ENCODE results near the gene CDH4. TPM values are rescaled to one million over a fixed set of nuclear protein-coding genes. Genes with fewer than 3 reads are reported as not detected.

The CDH4 gene
- total and polyA plus RNA-seq, 2 donors (not counting 3 experiments of a cell fraction or from before 2014, with no cell fraction given): 0.17 to 0.51 TPM

GRCh38 chr20:61373055-61373399 is 121.0 kb downstream of the CDH4 start:
- FAIRE-seq (no peak), DNase-seq (ENCODE audit: low read depth, low spot score) (no peak)
- H3K9me3 ChIP-seq (replicated peaks; ENCODE audit: control insufficient read depth, insufficient read depth, low read length): peaks cover 11% of the 10 kb centered on the region
- BruUV-seq (replicated peaks): no TSS peak
- H3K9ac ChIP-seq (replicated peaks; ENCODE audit: extremely low read depth, insufficient read depth, low read length): no peak overlapping the region
- H3K4me3 ChIP-seq (replicated peaks in 1 of 3; ENCODE audit: insufficient read depth in 1 of 3, low read depth in 1 of 3, low read length in 3 of 3): no peak overlapping the region
- no peak overlapping the region for H3K4me2 ChIP-seq (ENCODE audit: insufficient read depth, low read length)
- intact Hi-C loops (cut with micrococcal nuclease): no loop called here
- H3K4me1 ChIP-seq (ENCODE audit: control insufficient read depth, extremely low read depth, insufficient read depth, low read length): no peaks in the 10 kb centered on the region
- no peak overlapping the region for H3K27ac ChIP-seq (ENCODE audit: insufficient read depth, low read depth, low read length)
- POLR2A ChIA-PET: no interaction called here
- H3K9me1 ChIP-seq (replicated peaks; ENCODE audit: control insufficient read depth, extremely low read depth, insufficient read depth, low read length): no peaks in the 10 kb centered on the region
- CTCF ChIA-PET: no interaction called here
- H3K27me3 ChIP-seq (ENCODE audit: control insufficient read depth in 2 of 2, insufficient read depth in 2 of 2, low read length in 2 of 2): no peaks in the 10 kb centered on the region
- no peak for TF ChIP-seq GATA2 (IDR thresholded peaks at IDR 0.05; ENCODE audit: insufficient read depth, insufficient read length, low read depth, low read length)
- dilution Hi-C loops (cut with MboI; ENCODE audit: extremely low pct_ligation_motif_present, low sequenced_read_pairs): no loop called here
- H2AFZ ChIP-seq (ENCODE audit: low read depth, low read length): no peak overlapping the region
- no peaks in the 10 kb centered on the region for H3K36me3 ChIP-seq (ENCODE audit: control insufficient read depth in 2 of 2, extremely low read depth in 1 of 2, insufficient read depth in 2 of 2, low read length in 2 of 2)
- H3K79me2 ChIP-seq (ENCODE audit: control insufficient read depth, insufficient read depth, low read length): no peaks in the 10 kb centered on the region
- no peaks in the 10 kb centered on the region for H4K20me1 ChIP-seq (replicated peaks; ENCODE audit: control insufficient read depth, extremely low read depth, insufficient read depth, low read length)

GRCh38 chr20:61373956-61374545 is 122.0 kb downstream of the CDH4 start:
- POLR2A ChIA-PET: no interaction called here
- Histone ChIP-seq H3K9me1 (replicated peaks; ENCODE audit: control insufficient read depth, extremely low read depth, insufficient read depth, low read length) (no peaks in the 10 kb centered on the region), H3K9me3 (replicated peaks; ENCODE audit: control insufficient read depth, insufficient read depth, low read length) (peaks cover 11% of the 10 kb centered on the region), H3K27me3 (ENCODE audit: control insufficient read depth in 2 of 2, insufficient read depth in 2 of 2, low read length in 2 of 2) (no peaks in the 10 kb centered on the region), H3K4me3 (replicated peaks in 1 of 3; ENCODE audit: insufficient read depth in 1 of 3, low read depth in 1 of 3, low read length in 3 of 3) (no peak overlapping the region), H3K79me2 (ENCODE audit: control insufficient read depth, insufficient read depth, low read length) (no peaks in the 10 kb centered on the region), H3K9ac (replicated peaks; ENCODE audit: extremely low read depth, insufficient read depth, low read length) (no peak overlapping the region), H3K4me1 (ENCODE audit: control insufficient read depth, extremely low read depth, insufficient read depth, low read length) (no peaks in the 10 kb centered on the region), H3K36me3 (ENCODE audit: control insufficient read depth in 2 of 2, extremely low read depth in 1 of 2, insufficient read depth in 2 of 2, low read length in 2 of 2) (no peaks in the 10 kb centered on the region), H4K20me1 (replicated peaks; ENCODE audit: control insufficient read depth, extremely low read depth, insufficient read depth, low read length) (no peaks in the 10 kb centered on the region), H2AFZ (ENCODE audit: low read depth, low read length) (no peak overlapping the region), H3K4me2 (ENCODE audit: insufficient read depth, low read length) (no peak overlapping the region), H3K27ac (ENCODE audit: insufficient read depth, low read depth, low read length) (no peak overlapping the region)
- dilution Hi-C loops (cut with MboI; ENCODE audit: extremely low pct_ligation_motif_present, low sequenced_read_pairs): no loop called here
- DNase-seq (ENCODE audit: low read depth, low spot score): no peak
- TF ChIP-seq POLR2A (IDR thresholded peaks at IDR 0.05; ENCODE audit: low read depth, low read length) (no peak), CTCF (IDR thresholded peaks at IDR 0.05; ENCODE audit: extremely low read depth in 1 of 2, insufficient read depth in 1 of 2, low read depth in 1 of 2, low read length in 2 of 2) (no peak), MYC (IDR thresholded peaks at IDR 0.05; ENCODE audit: low read depth, low read length) (no peak), FOS (IDR thresholded peaks at IDR 0.05; ENCODE audit: borderline replicate concordance, insufficient read depth, low read length) (no peak), MAX (IDR thresholded peaks at IDR 0.05; ENCODE audit: insufficient read depth, insufficient read length) (no peak), GATA2 (IDR thresholded peaks at IDR 0.05; ENCODE audit: insufficient read depth, insufficient read length, low read depth, low read length) (no peak), POLR2AphosphoS5 (IDR thresholded peaks at IDR 0.05; ENCODE audit: insufficient read depth, low read depth, low read length) (no peak), JUN (IDR thresholded peaks at IDR 0.05; ENCODE audit: borderline replicate concordance, insufficient read depth, insufficient read length, low read depth) (no peak), EZH2 (IDR thresholded peaks at IDR 0.05; ENCODE audit: borderline replicate concordance, low read depth, low read length, severe bottlenecking) (no peak)
- CTCF ChIA-PET: no interaction called here
- no TSS peak for BruUV-seq (replicated peaks)
- FAIRE-seq: no peak
- intact Hi-C loops (cut with micrococcal nuclease): no loop called here

Measured in endothelial cell of umbilical vein (primary cell).